ENCODE results near the gene SCYGR8. TPM values are rescaled to one million over a fixed set of nuclear protein-coding genes. Genes with fewer than 3 reads are reported as not detected.
A peak's percentile ranks its signal among the peaks of the same experiment; 100 is the strongest.

Gene SCYGR8
- polyA plus RNA-seq, 1 of the 3 experiments (the other 2 are of a cell fraction) = not detected

GRCh38 chr2:227765788-227766372 lies 20.2 kb downstream of the SCYGR8 start:
- Histone ChIP-seq H3F3A (replicated peaks; ENCODE audit: insufficient read depth) (peaks cover 4% of the 10 kb centered on the region), H3K4me3 (ENCODE audit: low read depth in 2 of 2, low read length in 1 of 2) (no peak overlapping the region; a peak in 1 of 4 replicates), H2AFZ (ENCODE audit: low read depth) (peak overlapping the region; percentile 67), H3K9me2 (no peaks in the 10 kb centered on the region), H3K36me3 (replicated peaks in 1 of 2; ENCODE audit: control insufficient read depth in 1 of 2, insufficient read depth in 2 of 2, low read length in 1 of 2) (no peaks in the 10 kb centered on the region), H3K9ac (no peak overlapping the region), H3K9me3 (no peaks in the 10 kb centered on the region), H3K4me1 (ENCODE audit: control insufficient read depth in 1 of 2, insufficient read depth in 2 of 2, low read depth in 1 of 2, low read length in 1 of 2) (no peaks in the 10 kb centered on the region; a peak in 1 of 4 replicates), H4K20me1 (ENCODE audit: insufficient read depth) (no peaks in the 10 kb centered on the region), H3K27me3 (ENCODE audit: insufficient read depth) (no peaks in the 10 kb centered on the region), H3K27ac (ENCODE audit: low read depth in 2 of 2, low read length in 1 of 2) (no peak overlapping the region), H3K79me2 (ENCODE audit: insufficient read depth) (no peaks in the 10 kb centered on the region), H3K4me2 (no peak overlapping the region)
- WGBS (ENCODE audit: low lambda C conversion rate) = 27% methylated on average over 4 of the region's 4 CpGs
- ChIA-PET POLR2A (no interaction called here), CTCF (interaction anchor here (0.6 to 4.6 kb wide), 40 partner anchors 10 to 636 kb away, joined by 3 to 59 read pairs (median 4); no protein-coding TSS in a partner anchor)
- no peak for DNase-seq
- TF ChIP-seq GABPA (IDR thresholded peaks at IDR 0.05; ENCODE audit: low read depth) = no peak
- TF ChIP-seq FOXJ3 (CRISPR knock-in tag; IDR thresholded peaks at IDR 0.05) = no peak
- TF ChIP-seq MAX (IDR thresholded peaks at IDR 0.05; ENCODE audit: low read depth) = no peak
- no peak for TF ChIP-seq CHD2 (IDR thresholded peaks at IDR 0.05; ENCODE audit: low read length, partially characterized antibody)
- TF ChIP-seq ELF1 (IDR thresholded peaks at IDR 0.05) = no peak
- TF ChIP-seq RXRA (IDR thresholded peaks at IDR 0.05; ENCODE audit: borderline replicate concordance, low read depth) = no peak
- TF ChIP-seq MXI1 (IDR thresholded peaks at IDR 0.05; ENCODE audit: low read depth, low read length) = no peak
- TF ChIP-seq GATA2 (CRISPR knock-in tag; IDR thresholded peaks at IDR 0.05) = no peak

GRCh38 chr2:227766373-227766883 lies 20.7 kb downstream of the SCYGR8 start:
- ChIA-PET POLR2A (no interaction called here), CTCF (interaction anchor here (0.6 to 4.6 kb wide), 41 partner anchors 10 to 636 kb away, joined by 3 to 59 read pairs (median 4); no protein-coding TSS in a partner anchor)
- no peak overlapping the region; a peak in 1 of 4 replicates for H3K4me3 ChIP-seq (ENCODE audit: low read depth in 2 of 2, low read length in 1 of 2)
- DNase-seq = peak; percentile 86
- H3K27me3 ChIP-seq (ENCODE audit: insufficient read depth) = no peaks in the 10 kb centered on the region
- no peaks in the 10 kb centered on the region for H3K9me3 ChIP-seq
- no peaks in the 10 kb centered on the region for H3K9me2 ChIP-seq
- H3K4me2 ChIP-seq = no peak overlapping the region
- peaks cover 4% of the 10 kb centered on the region for H3F3A ChIP-seq (replicated peaks; ENCODE audit: insufficient read depth)
- TF ChIP-seq YY1 (IDR thresholded peaks at IDR 0.05; ENCODE audit: low read depth) (no peak; the same call in 1 of the 2 replicates), IRF3 (IDR thresholded peaks at IDR 0.05; ENCODE audit: low read depth, low read length) (no peak), CTCF (IDR thresholded peaks at IDR 0.05) (peak; percentile 89), TAF1 (IDR thresholded peaks at IDR 0.05; ENCODE audit: borderline replicate concordance, low read depth, low read length) (no peak), RAD21 (IDR thresholded peaks at IDR 0.05; ENCODE audit: low read length) (peak; percentile 95), EP300 (IDR thresholded peaks at IDR 0.05; ENCODE audit: borderline replicate concordance in 1 of 2, low read depth in 1 of 2, low read length in 1 of 2) (no peak), RFX5 (IDR thresholded peaks at IDR 0.05; ENCODE audit: low read length) (0 out of 2 replicates have a peak, but pooled peaks have one; percentile 57), SMC3 (IDR thresholded peaks at IDR 0.05; ENCODE audit: low read depth, low read length) (peak; percentile 97)
- 16% methylated on average over 9 of the region's 11 CpGs for WGBS (ENCODE audit: low lambda C conversion rate)
- no peaks in the 10 kb centered on the region for H3K79me2 ChIP-seq (ENCODE audit: insufficient read depth)
- H2AFZ ChIP-seq (ENCODE audit: low read depth) = peak overlapping the region; percentile 67; the same call in 1 of the 2 replicates
- no peak overlapping the region for H3K27ac ChIP-seq (ENCODE audit: low read depth in 2 of 2, low read length in 1 of 2)
- no peak overlapping the region for H3K9ac ChIP-seq
- no peaks in the 10 kb centered on the region for H3K36me3 ChIP-seq (replicated peaks in 1 of 2; ENCODE audit: control insufficient read depth in 1 of 2, insufficient read depth in 2 of 2, low read length in 1 of 2)
- H4K20me1 ChIP-seq (ENCODE audit: insufficient read depth) = no peaks in the 10 kb centered on the region
- no peaks in the 10 kb centered on the region; a peak in 1 of 4 replicates for H3K4me1 ChIP-seq (ENCODE audit: control insufficient read depth in 1 of 2, insufficient read depth in 2 of 2, low read depth in 1 of 2, low read length in 1 of 2)
